GM21717 (cell line): ENCODE results near the gene PLCD3.

Experiments
- ATAC-seq: cut with Tn5 transposase; IDR thresholded peaks from one replicate; pipeline ENCODE4 v1.9.1; 2021; ENCODE audit warnings: mild to moderate bottlenecking, moderate library complexity; ENCODE audit not compliant: unreplicated experiment

PLCD3 gene, protein sequence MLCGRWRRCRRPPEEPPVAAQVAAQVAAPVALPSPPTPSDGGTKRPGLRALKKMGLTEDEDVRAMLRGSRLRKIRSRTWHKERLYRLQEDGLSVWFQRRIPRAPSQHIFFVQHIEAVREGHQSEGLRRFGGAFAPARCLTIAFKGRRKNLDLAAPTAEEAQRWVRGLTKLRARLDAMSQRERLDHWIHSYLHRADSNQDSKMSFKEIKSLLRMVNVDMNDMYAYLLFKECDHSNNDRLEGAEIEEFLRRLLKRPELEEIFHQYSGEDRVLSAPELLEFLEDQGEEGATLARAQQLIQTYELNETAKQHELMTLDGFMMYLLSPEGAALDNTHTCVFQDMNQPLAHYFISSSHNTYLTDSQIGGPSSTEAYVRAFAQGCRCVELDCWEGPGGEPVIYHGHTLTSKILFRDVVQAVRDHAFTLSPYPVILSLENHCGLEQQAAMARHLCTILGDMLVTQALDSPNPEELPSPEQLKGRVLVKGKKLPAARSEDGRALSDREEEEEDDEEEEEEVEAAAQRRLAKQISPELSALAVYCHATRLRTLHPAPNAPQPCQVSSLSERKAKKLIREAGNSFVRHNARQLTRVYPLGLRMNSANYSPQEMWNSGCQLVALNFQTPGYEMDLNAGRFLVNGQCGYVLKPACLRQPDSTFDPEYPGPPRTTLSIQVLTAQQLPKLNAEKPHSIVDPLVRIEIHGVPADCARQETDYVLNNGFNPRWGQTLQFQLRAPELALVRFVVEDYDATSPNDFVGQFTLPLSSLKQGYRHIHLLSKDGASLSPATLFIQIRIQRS

DNA sequence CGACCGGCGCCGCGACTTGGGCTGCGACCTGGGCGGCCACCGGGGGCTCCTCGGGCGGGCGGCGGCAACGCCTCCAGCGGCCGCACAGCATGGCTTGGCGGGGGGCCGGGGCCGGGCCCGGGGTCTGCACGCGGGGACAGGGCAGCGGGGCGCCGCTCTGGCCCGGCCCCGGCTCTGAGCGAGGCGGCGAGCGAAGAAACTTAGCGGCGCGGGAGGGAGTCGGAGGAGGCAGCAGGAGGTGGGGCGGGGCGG lies at the start of gene PLCD3:
TSS of gene PLCD3 (minus strand) at position 196 of the 252 bp plus-strand sequence. CDS start at position 91, 105 bp downstream.
- ATAC-seq, result no peak

GRCh38 chr17:45177563-45177962 lies 45.2 kb upstream of the PLCD3 start:
- no peak for ATAC-seq

- ATAC-seq, result no peak
Observed at GRCh38 chr17:45175759-45176115, 43.4 kb upstream of the PLCD3 start.

DNA sequence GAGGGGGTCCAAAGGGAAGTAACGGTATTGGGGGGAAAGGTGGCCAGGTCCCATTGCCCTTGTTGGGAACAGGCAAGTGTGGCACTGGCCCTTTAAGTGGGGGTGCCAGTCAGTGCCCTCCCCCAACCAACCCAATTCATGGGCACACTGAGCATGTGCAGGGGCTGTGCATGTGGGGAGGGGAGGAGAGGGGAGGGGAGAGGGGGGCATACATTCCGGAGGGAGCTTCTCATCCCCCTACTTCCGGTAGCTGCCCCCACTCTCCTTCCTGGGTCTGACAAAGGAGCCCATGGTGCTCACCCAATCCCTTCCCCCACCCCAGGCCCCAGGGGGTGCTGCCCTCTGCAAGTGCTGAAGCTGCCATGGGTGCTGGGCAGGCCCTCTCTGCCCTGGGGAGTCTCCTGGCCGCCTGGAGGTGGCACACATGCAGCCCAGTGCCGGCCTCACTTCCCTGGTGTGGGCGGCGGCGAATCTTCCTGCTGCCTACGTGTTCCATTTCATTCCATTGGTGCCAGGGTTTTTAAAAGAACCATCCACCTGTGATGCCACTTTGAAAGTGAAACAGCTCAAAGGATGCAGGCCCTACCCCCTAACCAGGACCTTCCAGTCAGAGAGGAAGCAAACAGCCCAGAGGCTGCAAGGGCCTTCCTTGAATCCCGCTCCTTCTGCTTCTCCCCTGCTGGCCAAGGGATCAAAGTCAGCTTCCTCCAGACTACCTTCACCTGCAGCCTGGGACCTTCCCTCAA lies 40.4 kb upstream of the PLCD3 start:
- no peak for ATAC-seq

DNA sequence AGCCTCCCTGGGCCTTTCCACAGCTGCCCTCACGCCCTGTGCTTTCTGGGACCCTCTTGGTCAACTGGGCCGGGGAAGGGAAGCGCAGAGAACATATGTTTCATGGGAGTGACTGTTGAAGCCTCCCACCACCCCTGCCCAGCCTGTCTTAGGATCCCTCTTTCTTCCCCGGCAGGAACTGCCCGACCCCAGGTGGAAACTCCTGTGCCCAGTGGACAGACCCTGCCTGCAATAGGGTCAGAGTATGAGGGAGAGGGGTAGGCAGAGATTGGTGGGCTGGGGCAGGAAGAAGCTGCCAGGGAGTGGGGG lies 39.9 kb upstream of the PLCD3 start:
- ATAC-seq, result no peak

- ATAC-seq, result no peak
Observed at GRCh38 chr17:45171338-45172231, 39.3 kb upstream of the PLCD3 start.

DNA sequence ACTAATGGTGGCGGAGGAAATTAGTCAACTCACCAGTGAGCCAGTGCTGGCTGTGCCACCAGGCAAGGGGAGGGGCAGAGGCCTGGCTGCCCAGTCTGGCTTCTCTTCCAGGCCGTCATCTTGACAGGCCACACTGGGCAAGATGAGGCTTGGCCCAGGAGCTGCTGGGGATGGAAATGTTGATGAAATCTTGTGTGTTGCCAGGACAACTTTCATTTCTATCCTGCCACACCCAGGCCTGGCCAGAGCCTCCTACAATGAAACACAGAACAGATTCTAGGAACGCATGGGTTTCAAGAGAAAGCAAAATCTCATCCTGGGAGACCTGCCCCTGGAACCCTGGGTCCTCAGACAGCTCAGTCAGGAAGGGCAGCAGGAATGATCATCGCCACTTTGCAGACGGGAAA lies 38.6 kb upstream of the PLCD3 start:
- ATAC-seq, result no peak

GRCh38 chr17:45170280-45170930 lies 38.1 kb upstream of the PLCD3 start:
- no peak for ATAC-seq

DNA sequence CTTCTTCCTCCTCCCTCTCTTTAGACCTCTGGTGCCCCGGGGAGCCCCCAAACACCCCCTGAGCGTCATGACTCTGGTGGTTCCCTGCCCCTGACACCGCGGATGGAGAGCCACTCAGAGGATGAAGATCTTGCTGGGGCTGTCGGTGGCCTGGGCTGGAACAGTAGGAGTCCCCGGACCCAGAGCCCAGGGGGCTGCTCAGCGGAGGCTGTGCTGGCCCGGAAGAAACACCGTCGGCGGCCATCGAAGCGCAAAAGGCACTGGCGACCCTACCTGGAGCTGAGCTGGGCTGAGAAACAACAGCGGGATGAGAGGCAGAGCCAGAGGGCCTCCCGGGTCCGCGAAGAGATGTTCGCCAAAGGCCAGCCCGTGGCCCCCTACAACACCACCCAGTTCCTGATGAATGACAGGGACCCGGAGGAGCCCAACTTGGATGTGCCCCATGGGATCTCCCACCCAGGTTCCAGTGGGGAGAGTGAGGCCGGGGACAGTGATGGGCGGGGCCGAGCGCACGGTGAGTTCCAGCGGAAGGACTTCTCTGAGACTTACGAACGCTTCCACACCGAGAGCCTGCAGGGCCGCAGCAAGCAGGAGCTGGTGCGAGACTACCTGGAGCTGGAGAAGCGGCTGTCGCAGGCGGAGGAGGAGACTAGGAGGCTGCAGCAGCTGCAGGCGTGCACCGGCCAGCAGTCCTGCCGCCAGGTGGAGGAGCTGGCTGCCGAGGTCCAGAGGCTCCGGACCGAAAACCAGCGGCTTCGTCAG lies 36.9 kb upstream of the PLCD3 start:
- no peak for ATAC-seq

GRCh38 chr17:45164734-45165269 lies 32.5 kb upstream of the PLCD3 start:
- no peak for ATAC-seq

GRCh38 chr17:45162025-45162687 lies 29.8 kb upstream of the PLCD3 start:
- no peak for ATAC-seq

GRCh38 chr17:45161288-45162024 lies 29.1 kb upstream of the PLCD3 start, which contains the start of gene HEXIM2:
TSS of gene HEXIM2 (plus strand) at chr17:45161875. CDS start at chr17:45162794, 919 bp downstream.
- ATAC-seq, result peak; percentile 80

DNA sequence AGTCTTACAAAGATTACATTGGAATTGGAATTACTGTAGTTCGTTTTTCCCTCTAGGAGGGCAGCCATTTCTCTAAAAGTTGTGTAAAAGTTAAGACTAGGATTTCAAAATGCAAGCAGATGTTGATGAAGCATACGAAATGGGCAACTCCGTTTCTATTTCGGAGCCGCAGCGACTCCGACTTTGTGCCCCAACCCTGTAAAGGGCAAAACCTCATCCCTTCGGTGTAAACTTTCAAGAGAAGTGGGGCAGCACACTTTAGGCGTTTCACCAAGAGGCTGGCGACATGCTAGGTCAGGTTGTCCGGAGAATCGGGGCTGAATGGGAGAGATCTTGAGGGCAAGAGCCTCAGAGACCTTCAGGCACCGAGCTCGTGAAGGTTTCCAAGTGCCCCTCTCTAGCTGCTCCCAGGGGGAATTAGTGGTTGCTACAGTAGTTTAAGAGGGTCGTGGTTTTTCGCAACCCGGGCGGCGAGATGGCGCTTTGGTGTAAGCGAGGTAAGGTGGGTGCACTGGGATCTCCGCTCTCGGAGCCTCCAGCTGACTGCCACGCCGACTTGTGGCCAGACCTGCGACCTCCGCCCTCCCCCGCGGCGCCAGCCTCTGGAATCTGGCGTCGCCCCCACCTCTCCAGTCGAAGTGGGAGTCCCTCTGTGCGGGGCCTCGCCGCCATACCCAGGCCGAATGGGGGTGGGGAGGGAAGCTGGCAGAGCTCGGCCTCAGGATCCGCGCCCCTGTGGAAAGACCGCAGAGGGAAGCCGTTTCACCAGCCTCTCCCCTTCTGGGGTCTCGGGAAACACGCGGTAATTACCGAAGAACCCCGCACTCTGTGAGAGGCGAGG lies 28.4 kb upstream of the PLCD3 start:
- ATAC-seq, result peak; percentile 22

GRCh38 chr17:45156242-45156641 lies 23.9 kb upstream of the PLCD3 start:
- no peak for ATAC-seq

- ATAC-seq, result no peak
Observed at GRCh38 chr17:45155483-45155882, 23.2 kb upstream of the PLCD3 start.

GRCh38 chr17:45155029-45155428 lies 22.7 kb upstream of the PLCD3 start:
- no peak for ATAC-seq
